ENCODE measurements around the gene JADE3.

GRCh38 chrX:46959101-46959500, 46.9 kb downstream of the JADE3 start:
- TF ChIP-seq, protein P1, sequence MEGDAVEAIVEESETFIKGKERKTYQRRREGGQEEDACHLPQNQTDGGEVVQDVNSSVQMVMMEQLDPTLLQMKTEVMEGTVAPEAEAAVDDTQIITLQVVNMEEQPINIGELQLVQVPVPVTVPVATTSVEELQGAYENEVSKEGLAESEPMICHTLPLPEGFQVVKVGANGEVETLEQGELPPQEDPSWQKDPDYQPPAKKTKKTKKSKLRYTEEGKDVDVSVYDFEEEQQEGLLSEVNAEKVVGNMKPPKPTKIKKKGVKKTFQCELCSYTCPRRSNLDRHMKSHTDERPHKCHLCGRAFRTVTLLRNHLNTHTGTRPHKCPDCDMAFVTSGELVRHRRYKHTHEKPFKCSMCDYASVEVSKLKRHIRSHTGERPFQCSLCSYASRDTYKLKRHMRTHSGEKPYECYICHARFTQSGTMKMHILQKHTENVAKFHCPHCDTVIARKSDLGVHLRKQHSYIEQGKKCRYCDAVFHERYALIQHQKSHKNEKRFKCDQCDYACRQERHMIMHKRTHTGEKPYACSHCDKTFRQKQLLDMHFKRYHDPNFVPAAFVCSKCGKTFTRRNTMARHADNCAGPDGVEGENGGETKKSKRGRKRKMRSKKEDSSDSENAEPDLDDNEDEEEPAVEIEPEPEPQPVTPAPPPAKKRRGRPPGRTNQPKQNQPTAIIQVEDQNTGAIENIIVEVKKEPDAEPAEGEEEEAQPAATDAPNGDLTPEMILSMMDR (IDR thresholded peaks at IDR 0.05; ENCODE audit: poor library complexity) = no peak
- no peak for TF ChIP-seq EZH2 (IDR thresholded peaks at IDR 0.05; ENCODE audit: borderline replicate concordance)
- no peak for TF ChIP-seq EZH2phosphoT487 (IDR thresholded peaks at IDR 0.05; ENCODE audit: low read depth, severe bottlenecking, unreplicated experiment)
